SU-DHL-6 (cell line): Measurements from ENCODE around the gene PROK1.

Experiments
- EZH2phosphoT487 ChIP-seq: fragments of 200-600 bp; sonication (generic), shearing (Covaris generic); conservative IDR thresholded peaks from 2 replicates; pipeline ENCODE4 v1.6.1; 2018; ENCODE audit warnings: mild to moderate bottlenecking, antibody characterized with exemption, low read length, moderate library complexity, mixed read lengths
- TF ChIP-seq, protein P1 (sequence below): fragments of 200-600 bp; sonication (generic); IDR thresholded peaks from one replicate; pipeline ENCODE4 v1.5.1; 2017; ENCODE audit warnings: antibody characterized with exemption, mild to moderate bottlenecking, low read length, moderate library complexity; ENCODE audit not compliant: insufficient read depth, poor library complexity, severe bottlenecking

DNA sequence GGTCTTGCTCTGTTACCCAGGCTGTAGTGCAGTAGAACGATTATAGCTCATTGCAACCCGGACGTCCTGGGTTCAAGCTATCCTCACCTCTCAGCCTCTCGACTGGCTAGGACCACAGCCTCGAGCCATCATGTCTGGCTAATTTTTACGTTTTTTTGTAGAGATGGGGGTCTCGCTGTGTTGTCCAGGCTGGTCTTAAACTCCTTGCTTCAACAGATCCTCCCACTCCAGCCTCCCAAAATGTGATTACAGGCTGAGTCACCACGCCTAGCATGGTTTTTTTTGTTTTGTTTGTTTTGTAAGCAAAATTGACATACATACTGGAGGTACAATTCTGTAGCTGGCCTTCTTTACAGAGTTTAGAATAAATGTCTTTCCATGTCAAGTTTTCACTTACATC lies 42.5 kb upstream of the PROK1 start:
- TF ChIP-seq, protein P1, sequence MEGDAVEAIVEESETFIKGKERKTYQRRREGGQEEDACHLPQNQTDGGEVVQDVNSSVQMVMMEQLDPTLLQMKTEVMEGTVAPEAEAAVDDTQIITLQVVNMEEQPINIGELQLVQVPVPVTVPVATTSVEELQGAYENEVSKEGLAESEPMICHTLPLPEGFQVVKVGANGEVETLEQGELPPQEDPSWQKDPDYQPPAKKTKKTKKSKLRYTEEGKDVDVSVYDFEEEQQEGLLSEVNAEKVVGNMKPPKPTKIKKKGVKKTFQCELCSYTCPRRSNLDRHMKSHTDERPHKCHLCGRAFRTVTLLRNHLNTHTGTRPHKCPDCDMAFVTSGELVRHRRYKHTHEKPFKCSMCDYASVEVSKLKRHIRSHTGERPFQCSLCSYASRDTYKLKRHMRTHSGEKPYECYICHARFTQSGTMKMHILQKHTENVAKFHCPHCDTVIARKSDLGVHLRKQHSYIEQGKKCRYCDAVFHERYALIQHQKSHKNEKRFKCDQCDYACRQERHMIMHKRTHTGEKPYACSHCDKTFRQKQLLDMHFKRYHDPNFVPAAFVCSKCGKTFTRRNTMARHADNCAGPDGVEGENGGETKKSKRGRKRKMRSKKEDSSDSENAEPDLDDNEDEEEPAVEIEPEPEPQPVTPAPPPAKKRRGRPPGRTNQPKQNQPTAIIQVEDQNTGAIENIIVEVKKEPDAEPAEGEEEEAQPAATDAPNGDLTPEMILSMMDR, result no peak
- TF ChIP-seq EZH2phosphoT487, result no peak
